Caco-2 (cell line): ENCODE measurements around the gene MAGEB3. TPM values are rescaled to one million over a fixed set of nuclear protein-coding genes. Genes with fewer than 3 reads are reported as not detected.

Experiments
- BruUV-seq: library from RNA; stranded (reverse); fragments of 400-500 nt; replicated peaks from 2 replicates; lab custom pipeline; 2021; lab: Mats Ljungman, UMichigan
- CTCF ChIA-PET: fragments of 300-600 bp; sonication (Branson Sonifier 250); formaldehyde crosslinking; loops from one replicate; lab custom pipeline; 2022; ENCODE audit warnings: antibody characterized with exemption; lab: Charles Lee
- POLR2A ChIA-PET: fragments of 300-600 bp; sonication (Branson Sonifier 250); formaldehyde crosslinking; loops from one replicate; lab custom pipeline; 2022; ENCODE audit warnings: antibody characterized with exemption; lab: Charles Lee
- DNase-seq, 2 experiments: peaks; one replicate each; pipeline versions ENCODE4 v3.0.0 to v3.0.0-alpha.2; 2020 to 2022
- H3K27me3 ChIP-seq: replicated peaks from 2 replicates; pipeline ENCODE4 v1.6.0; 2011; ENCODE audit warnings: low read length; ENCODE audit not compliant: control insufficient read depth, insufficient read depth
- H3K36me3 ChIP-seq: 2 replicates; pipeline ENCODE4 v1.5.1; 2011; ENCODE audit warnings: low read length; ENCODE audit not compliant: control insufficient read depth, insufficient read depth
- H3K4me1 ChIP-seq: fragments of 250-450 bp; sonication (Bioruptor Pico); 2 replicates; pipeline ENCODE4 v1.5.1; 2020; ENCODE audit warnings: mild to moderate bottlenecking
- H3K4me3 ChIP-seq: 2 replicates; pipeline ENCODE4 v1.5.1; 2011; ENCODE audit warnings: low read depth, mild to moderate bottlenecking, control low read depth, low read length
- H3K9me3 ChIP-seq: fragments of 250-450 bp; sonication (Bioruptor Pico); 2 replicates; pipeline ENCODE4 v1.5.1; 2020; ENCODE audit warnings: mild to moderate bottlenecking, moderate library complexity
- H3K27ac Mint-ChIP-seq: one replicate; pipeline ENCODE4 v1.8.0; 2022; ENCODE audit warnings: mixed read lengths; ENCODE audit not compliant: unreplicated experiment
- H3K27me3 Mint-ChIP-seq: one replicate; pipeline ENCODE4 v1.8.0; 2022; ENCODE audit warnings: mixed read lengths; ENCODE audit not compliant: insufficient read depth, unreplicated experiment
- H3K36me3 Mint-ChIP-seq: one replicate; pipeline ENCODE4 v1.8.0; 2022; ENCODE audit warnings: mild to moderate bottlenecking, mixed read lengths; ENCODE audit not compliant: insufficient read depth, unreplicated experiment
- H3K4me1 Mint-ChIP-seq: one replicate; pipeline ENCODE4 v1.8.0; 2022; ENCODE audit warnings: low read depth, mixed read lengths; ENCODE audit not compliant: unreplicated experiment
- H3K4me3 Mint-ChIP-seq: one replicate; pipeline ENCODE4 v1.8.0; 2022; ENCODE audit warnings: mild to moderate bottlenecking, moderate library complexity, mixed read lengths; ENCODE audit not compliant: unreplicated experiment
- H3K9me3 Mint-ChIP-seq: one replicate; pipeline ENCODE4 v1.8.0; 2022; ENCODE audit warnings: mixed read lengths; ENCODE audit not compliant: unreplicated experiment
- CTCF ChIP-seq, 2 experiments: fragments of 200-600 bp in 1 of 2; IDR thresholded peaks; 1 replicate in 1 of 2; 2 replicates in 1 of 2; pipeline versions ENCODE4 v1.5.1 to v1.8.0; 2011 to 2022; ENCODE audit warnings: antibody characterized with exemption in 1 of 2, control low read depth in 1 of 2, inconsistent platforms in 1 of 2, low read depth in 1 of 2, low read length in 1 of 2, mild to moderate bottlenecking in 1 of 2, moderate library complexity in 1 of 2; ENCODE audit not compliant: insufficient read depth in 1 of 2, severe bottlenecking in 1 of 2, unreplicated experiment in 1 of 2
- intact Hi-C: fragments of 100-400 bp; cut with micrococcal nuclease; formaldehyde crosslinking; loops from one replicate; pipeline ENCODE4 v1.10.0; 2022; ENCODE audit not compliant: unreplicated experiment
- total RNA-seq: library from RNA; stranded (reverse); gene quantifications from 2 replicates; pipeline ENCODE4 v1.2.3, GENCODE V29; 2022

The MAGEB3 gene
- total RNA-seq, 1 experiment from 2014 or later, result not detected

DNA sequence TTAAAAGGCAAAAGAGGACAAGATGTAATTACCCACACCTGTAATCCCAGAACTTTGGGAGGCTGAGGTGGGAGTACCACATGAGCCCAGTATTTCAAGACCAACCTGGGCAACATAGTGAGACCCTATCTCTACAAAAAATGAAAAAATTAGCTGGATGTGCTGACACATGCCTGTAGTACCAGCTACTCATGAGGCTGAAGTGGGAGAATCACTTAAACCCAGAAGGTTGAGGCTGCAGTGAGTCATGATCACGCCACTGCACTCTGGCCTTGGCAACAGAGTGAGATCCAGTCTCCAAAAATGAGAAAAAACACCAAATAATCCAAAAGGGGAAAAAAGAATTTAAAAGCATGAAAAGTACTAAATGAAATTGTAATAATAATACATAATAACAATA, 47.9 kb downstream of the MAGEB3 start:
- no peak for DNase-seq
- intact Hi-C loops, result no loop called here
- Mint-ChIP-seq H3K27ac (no peak overlapping the region), H3K36me3 (no peaks in the 10 kb centered on the region), H3K9me3 (no peaks in the 10 kb centered on the region), H3K4me3 (no peak overlapping the region), H3K4me1 (no peaks in the 10 kb centered on the region), H3K27me3 (no peaks in the 10 kb centered on the region)
- no TSS peak for BruUV-seq
- ChIA-PET CTCF (no interaction called here), POLR2A (no interaction called here)
- no peak for TF ChIP-seq CTCF (IDR thresholded peaks at IDR 0.05; ENCODE audit: insufficient read depth in 1 of 2, low read depth in 1 of 2, low read length in 1 of 2, severe bottlenecking in 1 of 2, unreplicated experiment in 1 of 2)
- Histone ChIP-seq H3K4me1 (no peaks in the 10 kb centered on the region), H3K4me3 (no peak overlapping the region), H3K27me3 (no peaks in the 10 kb centered on the region), H3K9me3 (no peaks in the 10 kb centered on the region), H3K36me3 (no peaks in the 10 kb centered on the region)

DNA sequence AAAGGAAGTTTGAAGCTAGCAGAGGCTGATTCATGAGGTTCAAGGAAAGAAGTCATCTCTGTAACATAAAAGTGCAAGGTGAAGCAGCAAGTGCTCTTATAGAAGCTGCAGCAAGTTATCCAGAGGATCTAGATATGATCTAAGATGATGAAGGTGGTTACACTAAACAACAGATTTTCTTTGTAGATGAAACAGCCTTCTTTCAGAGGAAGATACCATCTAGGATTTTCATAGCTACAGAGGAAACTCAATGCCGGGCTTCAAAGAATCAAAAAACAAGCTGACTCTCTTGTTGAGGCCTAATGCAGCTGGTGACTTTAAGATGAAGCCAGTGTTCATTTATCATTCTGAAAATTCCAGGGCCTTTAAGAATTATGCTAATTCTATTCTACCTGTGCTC, 50.0 kb downstream of the MAGEB3 start:
- H3K36me3 ChIP-seq, result no peaks in the 10 kb centered on the region
- POLR2A ChIA-PET, result no interaction called here
- CTCF ChIA-PET, result no interaction called here
- H3K9me3 ChIP-seq, result no peaks in the 10 kb centered on the region
- H3K4me3 ChIP-seq, result no peak overlapping the region
- Mint-ChIP-seq H3K27me3 (no peaks in the 10 kb centered on the region), H3K4me1 (no peaks in the 10 kb centered on the region), H3K4me3 (no peak overlapping the region), H3K9me3 (no peaks in the 10 kb centered on the region), H3K36me3 (no peaks in the 10 kb centered on the region), H3K27ac (no peak overlapping the region)
- BruUV-seq, result no TSS peak
- intact Hi-C loops, result no loop called here
- no peak for DNase-seq
- TF ChIP-seq CTCF (IDR thresholded peaks at IDR 0.05; ENCODE audit: insufficient read depth in 1 of 2, low read depth in 1 of 2, low read length in 1 of 2, severe bottlenecking in 1 of 2, unreplicated experiment in 1 of 2), result no peak
- H3K4me1 ChIP-seq, result no peaks in the 10 kb centered on the region
- no peaks in the 10 kb centered on the region for H3K27me3 ChIP-seq

DNA sequence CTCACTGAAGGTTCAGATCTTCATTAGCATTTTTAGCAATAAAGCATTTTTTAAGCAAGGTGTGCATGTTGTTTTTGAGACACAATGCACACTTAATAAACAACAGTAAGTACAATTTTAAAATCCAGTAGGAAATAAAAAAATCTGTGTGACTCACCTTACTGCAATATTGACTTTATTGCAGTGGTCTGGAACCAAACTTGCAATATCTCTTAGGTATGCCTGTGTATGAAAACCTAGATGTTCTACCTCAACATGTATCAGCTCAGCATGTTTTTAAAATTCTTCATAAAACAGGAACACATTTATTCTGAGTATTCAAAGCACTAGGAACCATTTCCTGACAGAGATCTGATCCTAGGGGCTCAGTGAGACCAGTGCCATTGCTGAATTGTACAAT, 52.1 kb downstream of the MAGEB3 start:
- DNase-seq, result no peak
- POLR2A ChIA-PET, result no interaction called here
- no TSS peak for BruUV-seq
- Histone ChIP-seq H3K9me3 (no peaks in the 10 kb centered on the region), H3K4me3 (no peak overlapping the region), H3K27me3 (no peaks in the 10 kb centered on the region), H3K36me3 (no peaks in the 10 kb centered on the region), H3K4me1 (no peaks in the 10 kb centered on the region)
- Mint-ChIP-seq H3K27me3 (no peaks in the 10 kb centered on the region), H3K9me3 (no peaks in the 10 kb centered on the region), H3K36me3 (no peaks in the 10 kb centered on the region), H3K4me1 (no peaks in the 10 kb centered on the region), H3K27ac (no peak overlapping the region), H3K4me3 (no peak overlapping the region)
- intact Hi-C loops, result no loop called here
- CTCF ChIA-PET, result no interaction called here
- no peak for TF ChIP-seq CTCF (IDR thresholded peaks at IDR 0.05; ENCODE audit: insufficient read depth in 1 of 2, low read depth in 1 of 2, low read length in 1 of 2, severe bottlenecking in 1 of 2, unreplicated experiment in 1 of 2)
